ENCODE data around the gene C12orf43. TPM values are rescaled to one million over a fixed set of nuclear protein-coding genes. Genes with fewer than 3 reads are reported as not detected.

The C12orf43 gene
- total RNA-seq, 1 donor from 2014 or later, result 20.2 TPM

GRCh38 chr12:121011820-121012219, 4.5 kb downstream of the C12orf43 start:
- peaks cover 12% of the 10 kb centered on the region for H3K4me1 Mint-ChIP-seq (ENCODE audit: unreplicated experiment)
- H3K36me3 Mint-ChIP-seq (ENCODE audit: low read depth, unreplicated experiment), result peaks cover 12% of the 10 kb centered on the region
- DNase-seq (ENCODE audit: low spot score), result no peak

DNA sequence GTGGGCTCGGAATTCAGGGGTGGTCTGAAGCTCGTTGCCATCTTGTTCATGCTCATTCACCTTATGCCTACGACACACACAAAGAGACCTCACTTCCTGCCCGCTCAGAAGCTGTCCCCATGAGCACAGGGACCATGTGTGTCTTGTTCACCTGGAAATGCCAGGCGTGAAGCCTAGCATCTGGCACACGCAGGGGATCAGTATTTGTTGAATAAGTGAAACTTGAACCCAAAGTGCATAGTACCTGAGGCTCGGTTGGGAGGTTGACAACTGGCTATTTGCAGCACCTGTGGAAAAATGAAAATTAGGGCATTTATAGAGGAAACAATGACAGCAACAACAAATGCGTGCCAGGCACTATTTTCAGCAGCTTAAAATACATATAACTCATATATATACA, 5.4 kb downstream of the C12orf43 start:
- Mint-ChIP-seq H3K27me3 (ENCODE audit: unreplicated experiment) (peaks cover 3% of the 10 kb centered on the region), H3K27ac (ENCODE audit: unreplicated experiment) (no peak overlapping the region), H3K36me3 (ENCODE audit: low read depth, unreplicated experiment) (peaks cover 12% of the 10 kb centered on the region), H3K9me3 (ENCODE audit: unreplicated experiment) (no peaks in the 10 kb centered on the region), H3K4me3 (ENCODE audit: unreplicated experiment) (no peak overlapping the region), H3K4me1 (ENCODE audit: unreplicated experiment) (peaks cover 12% of the 10 kb centered on the region)
- no peak for DNase-seq (ENCODE audit: low spot score)
- TF ChIP-seq, protein P1, sequence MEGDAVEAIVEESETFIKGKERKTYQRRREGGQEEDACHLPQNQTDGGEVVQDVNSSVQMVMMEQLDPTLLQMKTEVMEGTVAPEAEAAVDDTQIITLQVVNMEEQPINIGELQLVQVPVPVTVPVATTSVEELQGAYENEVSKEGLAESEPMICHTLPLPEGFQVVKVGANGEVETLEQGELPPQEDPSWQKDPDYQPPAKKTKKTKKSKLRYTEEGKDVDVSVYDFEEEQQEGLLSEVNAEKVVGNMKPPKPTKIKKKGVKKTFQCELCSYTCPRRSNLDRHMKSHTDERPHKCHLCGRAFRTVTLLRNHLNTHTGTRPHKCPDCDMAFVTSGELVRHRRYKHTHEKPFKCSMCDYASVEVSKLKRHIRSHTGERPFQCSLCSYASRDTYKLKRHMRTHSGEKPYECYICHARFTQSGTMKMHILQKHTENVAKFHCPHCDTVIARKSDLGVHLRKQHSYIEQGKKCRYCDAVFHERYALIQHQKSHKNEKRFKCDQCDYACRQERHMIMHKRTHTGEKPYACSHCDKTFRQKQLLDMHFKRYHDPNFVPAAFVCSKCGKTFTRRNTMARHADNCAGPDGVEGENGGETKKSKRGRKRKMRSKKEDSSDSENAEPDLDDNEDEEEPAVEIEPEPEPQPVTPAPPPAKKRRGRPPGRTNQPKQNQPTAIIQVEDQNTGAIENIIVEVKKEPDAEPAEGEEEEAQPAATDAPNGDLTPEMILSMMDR (IDR thresholded peaks at IDR 0.05; ENCODE audit: unreplicated experiment), result no peak

More at GRCh38 chr12:121011820-121012219, 4.5 kb downstream of the C12orf43 start:
- TF ChIP-seq, protein P1 (IDR thresholded peaks at IDR 0.05; ENCODE audit: unreplicated experiment), result no peak
- no peaks in the 10 kb centered on the region for H3K9me3 Mint-ChIP-seq (ENCODE audit: unreplicated experiment)
- no peak overlapping the region for H3K27ac Mint-ChIP-seq (ENCODE audit: unreplicated experiment)
- H3K27me3 Mint-ChIP-seq (ENCODE audit: unreplicated experiment), result peaks cover 3% of the 10 kb centered on the region
- no peak overlapping the region for H3K4me3 Mint-ChIP-seq (ENCODE audit: unreplicated experiment)

DNA sequence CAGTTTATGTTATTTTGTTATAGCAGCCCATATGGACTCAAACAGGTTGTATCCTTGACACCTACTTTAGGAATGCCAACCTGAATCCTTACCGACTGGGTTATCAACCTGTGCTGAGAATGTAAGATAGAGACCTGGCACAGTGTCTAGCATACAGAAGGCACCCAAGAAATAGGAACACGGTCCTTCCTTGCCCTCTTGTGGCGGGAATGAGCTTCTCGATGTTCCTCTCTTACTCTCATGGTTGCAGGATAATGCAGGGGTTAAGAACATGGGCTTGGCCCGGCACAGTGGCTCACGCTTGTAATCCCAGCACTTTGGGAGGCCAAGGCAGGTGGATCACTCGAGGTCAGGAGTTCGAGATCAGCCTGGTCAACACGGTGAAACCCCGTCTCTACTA, 6.5 kb downstream of the C12orf43 start:
- Mint-ChIP-seq H3K27ac (ENCODE audit: unreplicated experiment) (no peak overlapping the region), H3K27me3 (ENCODE audit: unreplicated experiment) (peaks cover 3% of the 10 kb centered on the region), H3K4me3 (ENCODE audit: unreplicated experiment) (no peak overlapping the region), H3K36me3 (ENCODE audit: low read depth, unreplicated experiment) (peaks cover 18% of the 10 kb centered on the region), H3K4me1 (ENCODE audit: unreplicated experiment) (peaks cover 1% of the 10 kb centered on the region), H3K9me3 (ENCODE audit: unreplicated experiment) (no peaks in the 10 kb centered on the region)
- TF ChIP-seq, protein P1 (IDR thresholded peaks at IDR 0.05; ENCODE audit: unreplicated experiment), result peak; percentile 20
- DNase-seq (ENCODE audit: low spot score), result no peak

DNA sequence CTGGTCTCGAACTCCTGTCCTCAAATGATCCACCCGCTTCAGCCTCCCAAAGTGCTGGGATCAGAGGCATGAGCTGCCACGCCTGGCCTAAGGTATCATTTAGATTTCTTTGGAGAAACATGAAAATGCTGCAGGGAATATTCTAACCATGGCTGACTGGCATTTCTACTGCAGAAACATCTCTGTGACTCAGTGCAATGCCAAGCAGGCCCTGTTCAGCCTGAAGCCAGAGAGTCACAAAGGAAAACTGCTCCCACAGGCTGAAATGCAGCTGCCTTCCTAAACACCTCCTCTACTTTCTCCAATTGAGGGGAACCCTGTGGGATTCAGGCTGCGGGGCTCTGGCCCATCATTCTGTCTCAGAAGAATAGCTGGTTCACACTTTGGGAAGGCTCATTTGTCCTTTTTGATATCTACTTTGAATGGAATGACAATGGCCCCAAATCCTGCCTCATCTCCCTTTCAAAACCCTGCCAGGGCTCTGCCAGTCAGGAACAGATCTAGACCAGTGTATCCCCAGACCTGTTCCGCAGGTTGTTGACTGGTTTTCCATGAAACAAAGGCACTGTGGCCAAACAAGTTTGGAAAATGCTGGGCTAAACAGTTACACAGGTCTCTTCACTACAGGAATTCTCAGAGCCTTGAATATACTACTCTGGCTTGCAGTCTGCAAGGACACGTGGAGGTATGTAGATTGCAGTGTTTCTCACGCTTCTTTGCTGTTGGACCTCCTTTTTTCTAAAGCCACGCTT, 7.8 kb downstream of the C12orf43 start:
- H3K27me3 Mint-ChIP-seq (ENCODE audit: unreplicated experiment), result peaks cover 4% of the 10 kb centered on the region
- H3K4me3 Mint-ChIP-seq (ENCODE audit: unreplicated experiment), result no peak overlapping the region
- H3K9me3 Mint-ChIP-seq (ENCODE audit: unreplicated experiment), result no peaks in the 10 kb centered on the region
- H3K4me1 Mint-ChIP-seq (ENCODE audit: unreplicated experiment), result no peaks in the 10 kb centered on the region
- H3K27ac Mint-ChIP-seq (ENCODE audit: unreplicated experiment), result no peak overlapping the region
- TF ChIP-seq, protein P1 (IDR thresholded peaks at IDR 0.05; ENCODE audit: unreplicated experiment), result no peak
- DNase-seq (ENCODE audit: low spot score), result no peak
- H3K36me3 Mint-ChIP-seq (ENCODE audit: low read depth, unreplicated experiment), result peaks cover 19% of the 10 kb centered on the region

- Mint-ChIP-seq H3K36me3 (ENCODE audit: low read depth, unreplicated experiment) (peaks cover 21% of the 10 kb centered on the region), H3K27ac (ENCODE audit: unreplicated experiment) (no peak overlapping the region), H3K27me3 (ENCODE audit: unreplicated experiment) (peaks cover 4% of the 10 kb centered on the region), H3K4me1 (ENCODE audit: unreplicated experiment) (no peaks in the 10 kb centered on the region), H3K9me3 (ENCODE audit: unreplicated experiment) (no peaks in the 10 kb centered on the region), H3K4me3 (ENCODE audit: unreplicated experiment) (no peak overlapping the region)
- DNase-seq (ENCODE audit: low spot score), result peak; percentile 78
- TF ChIP-seq, protein P1 (IDR thresholded peaks at IDR 0.05; ENCODE audit: unreplicated experiment), result peak; percentile 69
These were observed 10.9 kb downstream of the C12orf43 start for GRCh38 chr12:121005346-121005815.
